Activated CD4-positive, CD25-positive, alpha-beta regulatory T cell treated with anti-CD3 and anti-CD28 coated beads, Interleukin-2, amount 50 U/mL, for 16 hours (primary cell): ENCODE data around the gene ADGRL2.

Source experiments
- DNase-seq: peaks from one replicate; pipeline ENCODE4 v3.0.0-alpha.2; 2020; ENCODE audit warnings: low read depth, low spot score

The ADGRL2 gene

DNA sequence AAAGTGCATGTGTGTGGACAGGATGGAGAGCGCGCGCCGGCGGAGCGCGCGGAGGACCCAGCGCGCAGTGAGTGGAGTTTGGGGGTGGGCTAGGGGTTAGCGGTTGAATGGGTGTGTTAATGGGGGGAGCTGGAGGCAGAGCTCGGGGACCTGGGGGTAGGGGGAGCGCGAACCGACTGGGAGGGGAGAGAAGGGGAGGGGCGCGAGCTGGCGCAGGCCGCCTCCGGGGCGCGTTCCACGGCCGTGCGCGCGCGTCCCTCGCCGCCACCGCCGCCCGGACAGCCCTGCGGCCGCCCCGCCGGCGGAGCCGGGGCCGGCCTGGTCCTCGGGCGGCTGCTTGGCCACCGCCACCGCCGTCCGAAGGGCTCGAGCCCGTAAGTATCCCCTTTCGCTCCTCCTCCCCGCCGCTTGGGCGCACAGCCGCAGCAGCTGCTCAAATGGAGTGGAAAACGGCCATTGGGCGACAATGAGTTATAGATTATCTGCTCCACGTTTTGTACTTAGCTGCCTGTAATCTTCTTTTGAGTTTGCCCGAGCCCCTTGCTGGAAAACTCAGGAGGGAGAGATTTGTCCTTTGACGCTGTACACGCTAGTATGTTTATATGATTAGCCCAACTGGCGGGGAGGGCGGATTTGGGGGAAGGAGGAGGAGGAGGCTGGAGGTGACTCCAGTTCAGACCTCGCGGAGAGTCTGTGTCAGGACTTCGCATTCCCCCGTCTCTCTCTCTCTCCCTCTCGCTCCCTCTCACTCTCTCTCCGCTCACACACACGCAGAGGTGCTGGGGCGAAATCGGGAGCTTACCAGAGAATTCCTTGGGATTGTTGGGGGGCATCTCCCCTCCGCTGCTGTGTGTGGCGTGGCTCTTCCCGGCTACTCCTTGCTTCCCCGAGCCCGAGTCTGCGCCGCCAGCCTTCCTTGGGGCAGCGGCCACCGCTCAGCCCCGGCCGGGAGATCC is at the start of gene ADGRL2:
ADGRL2 (plus strand) TSS at position 240 of the 956 bp plus-strand sequence. CDS start 36,051 bp downstream, outside the sequence.
- no peak for DNase-seq

DNA sequence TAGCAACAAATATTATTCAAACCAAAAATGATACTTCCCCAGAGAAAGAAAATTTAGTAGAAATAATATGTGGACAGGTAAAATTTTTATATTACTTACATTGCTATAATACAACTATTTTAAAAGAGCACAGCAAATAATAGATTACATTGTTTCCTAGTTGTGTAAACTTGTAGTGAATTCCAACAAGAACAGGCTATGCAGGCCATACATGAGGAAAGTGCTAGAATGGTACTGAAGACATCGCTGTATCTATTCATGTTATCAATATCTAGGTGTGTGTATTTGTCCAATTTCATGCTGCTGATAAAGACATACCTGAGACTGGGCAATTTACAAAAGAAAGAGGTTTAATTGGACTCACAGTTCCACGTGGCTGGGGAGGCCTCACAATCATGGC is 47.9 kb upstream of the ADGRL2 start:
- no peak for DNase-seq

DNA sequence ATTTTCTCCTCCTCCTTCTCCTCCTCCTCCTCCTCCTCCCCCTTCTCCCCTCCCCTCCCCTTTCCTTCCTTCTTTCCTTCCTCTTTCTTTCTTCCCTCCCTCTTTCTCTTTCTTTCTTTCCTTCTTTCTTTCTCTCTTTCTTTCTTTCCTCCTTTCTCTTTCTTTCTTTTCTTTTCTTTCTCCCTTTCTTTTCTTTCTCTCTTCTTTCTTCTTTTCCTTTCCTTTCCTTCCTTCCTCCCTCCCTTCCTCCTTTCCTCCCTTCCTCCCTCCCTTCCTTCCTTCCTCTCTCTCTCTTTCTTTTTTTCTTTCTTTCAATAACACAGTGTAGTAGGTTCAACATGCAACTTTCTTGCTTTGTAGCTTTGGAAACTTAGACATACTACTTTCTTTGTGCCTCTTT is 46.3 kb upstream of the ADGRL2 start:
- no peak for DNase-seq

DNA sequence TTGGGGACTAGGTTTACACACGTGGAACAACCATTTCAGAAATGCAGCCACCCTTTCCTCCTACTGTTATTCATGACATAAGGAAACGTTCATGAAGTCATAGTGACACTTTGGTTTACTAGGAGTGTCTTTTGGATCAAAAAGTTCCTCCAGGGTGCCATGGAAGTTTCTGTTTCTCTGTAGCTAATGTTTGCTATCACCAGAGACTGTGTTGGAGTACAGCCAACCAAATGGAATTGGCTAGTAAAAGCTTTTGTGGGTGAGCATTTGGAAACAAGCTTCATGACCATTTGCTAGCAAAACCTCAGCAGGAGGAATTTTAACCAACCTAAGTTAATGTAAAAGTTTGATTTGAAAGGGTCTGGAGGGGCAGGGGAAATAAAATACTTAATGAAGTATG is 43.9 kb upstream of the ADGRL2 start:
- DNase-seq: no peak

DNA sequence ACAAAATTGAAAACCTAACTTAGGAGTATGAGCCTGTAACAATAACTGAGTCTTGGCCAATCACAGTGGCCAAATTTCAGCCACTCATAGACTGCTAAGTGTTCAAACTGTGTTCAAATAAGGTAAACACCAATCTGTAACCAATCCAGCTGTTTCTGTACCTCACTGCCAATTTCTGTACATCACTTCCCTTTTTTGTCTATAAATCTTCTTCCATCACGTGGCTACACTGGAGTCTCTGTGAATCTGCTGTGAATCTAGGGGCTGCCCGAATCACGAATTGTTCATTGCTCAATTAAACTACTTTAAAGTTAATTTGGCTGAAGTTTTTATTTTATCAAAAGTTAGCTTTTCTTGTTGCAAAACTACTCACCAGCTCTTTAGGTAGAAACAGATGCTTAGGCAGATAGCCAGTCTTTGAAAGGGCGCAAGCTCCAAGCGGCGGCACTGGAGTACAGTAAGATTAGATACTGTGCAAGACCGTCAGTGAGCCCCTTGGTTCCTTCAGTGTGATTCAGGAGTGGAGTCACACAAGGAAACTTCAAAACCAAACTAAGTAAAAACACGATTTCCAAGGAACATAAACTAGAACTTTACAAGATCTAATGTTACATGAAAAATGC is 43.2 kb upstream of the ADGRL2 start:
- no peak for DNase-seq

DNA sequence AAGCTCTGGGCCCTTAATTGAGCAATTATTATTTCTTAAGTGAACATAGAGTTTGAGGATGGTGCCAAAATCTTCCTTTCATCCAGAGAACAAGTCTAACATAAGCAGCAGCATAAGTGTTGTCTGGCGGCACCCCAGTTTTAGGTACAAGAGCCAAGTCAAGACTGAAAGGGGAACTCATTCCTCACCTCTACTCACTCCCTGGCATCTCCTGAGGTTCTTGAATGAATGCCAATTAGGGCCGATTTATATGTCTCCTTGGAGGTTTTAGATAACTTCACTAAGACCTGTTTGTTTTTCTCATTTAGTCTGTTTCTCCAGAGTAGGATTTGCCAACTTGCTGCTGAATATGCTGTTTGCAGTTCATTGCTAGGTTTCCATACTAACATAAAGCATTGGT is 42.6 kb upstream of the ADGRL2 start:
- no peak for DNase-seq

DNA sequence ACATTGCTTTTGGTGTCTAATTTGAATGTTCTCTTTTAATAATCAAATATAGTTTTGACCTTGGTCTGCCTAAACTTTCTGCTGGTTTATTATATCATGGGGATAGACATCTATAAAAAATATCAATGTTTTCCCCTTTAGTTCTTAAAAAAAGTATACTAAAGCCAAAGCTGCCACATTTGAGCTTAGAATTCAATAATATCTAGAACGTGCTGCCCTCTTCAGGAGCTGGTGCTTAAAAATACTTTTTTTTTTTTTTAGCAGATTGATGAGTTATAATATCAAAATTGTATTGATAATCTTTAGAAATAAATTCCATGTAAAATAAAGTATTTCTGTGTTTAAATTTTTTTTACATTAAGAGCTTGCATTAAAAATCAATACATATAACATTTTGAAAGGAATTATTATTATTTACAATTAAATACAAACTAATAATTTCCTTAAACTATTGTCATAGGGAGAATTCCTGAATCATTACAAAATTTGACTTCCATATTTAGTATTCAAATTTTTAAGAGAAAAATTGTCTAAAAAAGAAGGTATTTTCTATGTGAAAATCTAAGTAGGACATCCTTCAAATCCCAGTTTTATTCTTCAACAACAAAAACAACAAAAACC is 40.1 kb upstream of the ADGRL2 start:
- no peak for DNase-seq

DNA sequence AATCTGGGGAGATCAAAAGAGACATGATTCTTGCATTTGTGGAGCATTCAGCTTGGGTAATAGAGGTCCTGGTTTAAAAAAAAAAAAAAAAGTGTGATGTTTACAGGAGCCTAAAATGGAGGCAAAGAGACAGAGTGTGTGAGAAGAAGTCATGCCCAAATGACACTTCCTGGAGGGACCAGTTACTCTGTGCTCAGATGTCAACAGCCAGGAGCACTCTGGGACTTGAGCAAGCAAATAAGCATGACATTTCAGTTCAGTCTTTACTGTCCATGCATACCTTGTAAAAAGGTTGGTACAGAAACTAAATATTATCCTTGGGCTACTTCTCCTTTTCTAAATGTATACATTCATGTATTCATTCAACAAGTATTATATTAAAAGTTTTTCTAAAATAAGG is 25.2 kb upstream of the ADGRL2 start:
- no peak for DNase-seq

DNA sequence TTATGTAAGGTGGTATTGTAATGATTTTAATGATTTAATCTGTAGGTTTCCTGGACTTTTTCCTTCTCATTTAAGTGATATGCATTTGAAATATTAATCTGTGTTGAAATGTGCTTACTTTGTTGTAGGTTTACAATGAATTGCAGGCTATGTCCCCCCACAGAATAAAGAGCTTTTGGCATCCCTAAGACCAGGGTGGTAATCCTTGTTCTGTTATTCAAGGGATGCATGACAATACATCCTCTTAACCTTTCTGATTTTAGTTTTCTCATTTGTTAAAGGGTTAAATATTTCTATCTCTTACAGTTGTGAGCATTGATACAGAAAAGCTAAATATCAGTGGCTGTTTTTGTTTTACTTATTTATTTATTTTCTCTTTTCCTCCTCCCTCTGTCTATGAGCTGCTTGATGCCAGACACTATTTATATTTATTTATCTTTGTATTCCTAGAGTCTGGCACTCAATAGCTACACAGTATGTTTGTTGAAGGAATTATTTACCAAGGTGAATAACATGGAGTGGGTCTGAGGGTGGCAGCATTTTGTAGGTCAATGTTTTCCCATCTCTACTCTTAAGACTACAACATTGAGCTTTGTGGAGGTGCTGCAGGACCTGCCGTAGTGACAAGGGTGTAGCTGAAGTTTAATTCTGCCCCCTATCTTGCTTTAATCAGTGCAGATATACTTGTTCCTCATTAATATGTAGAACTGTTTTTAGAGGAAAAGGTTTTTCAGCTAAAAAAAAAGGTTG is 19.9 kb upstream of the ADGRL2 start:
- no peak for DNase-seq

DNA sequence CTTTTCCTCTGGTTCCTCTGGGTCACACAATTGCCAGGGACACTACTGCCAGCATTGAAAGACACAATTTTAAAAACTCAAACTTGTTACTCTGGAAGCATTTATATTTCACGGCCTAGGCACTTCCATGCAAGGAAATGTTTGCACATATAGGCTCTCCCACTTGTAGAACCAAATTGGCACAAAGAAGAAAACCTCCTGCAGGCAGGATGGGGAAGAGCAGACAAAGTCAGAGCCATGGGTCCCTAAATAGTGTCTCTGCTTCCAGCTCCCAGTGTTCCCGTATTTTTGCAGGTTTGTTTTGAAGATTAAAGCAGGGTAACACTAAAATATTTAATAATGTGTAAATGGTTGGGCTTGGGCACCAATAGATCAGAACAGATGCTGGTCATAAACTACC is 19.0 kb upstream of the ADGRL2 start:
- no peak for DNase-seq

DNA sequence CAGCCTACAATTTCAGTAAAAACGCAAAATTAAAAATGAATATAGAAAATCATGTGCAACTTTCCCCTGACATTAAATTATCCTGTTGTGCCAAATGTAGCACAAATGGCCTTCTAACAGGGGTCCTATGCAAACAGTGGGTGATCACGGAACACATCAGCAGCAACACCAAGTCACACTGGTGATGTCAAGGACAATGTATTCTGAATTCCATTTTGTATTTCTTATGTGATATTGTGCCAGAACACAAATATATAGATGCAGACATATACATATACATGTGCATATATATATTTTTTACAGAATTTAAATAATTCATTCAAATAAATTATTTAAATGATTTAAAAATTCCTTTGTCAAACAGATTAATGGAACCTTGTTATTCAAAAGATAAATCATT is 8.6 kb upstream of the ADGRL2 start:
- no peak for DNase-seq

DNA sequence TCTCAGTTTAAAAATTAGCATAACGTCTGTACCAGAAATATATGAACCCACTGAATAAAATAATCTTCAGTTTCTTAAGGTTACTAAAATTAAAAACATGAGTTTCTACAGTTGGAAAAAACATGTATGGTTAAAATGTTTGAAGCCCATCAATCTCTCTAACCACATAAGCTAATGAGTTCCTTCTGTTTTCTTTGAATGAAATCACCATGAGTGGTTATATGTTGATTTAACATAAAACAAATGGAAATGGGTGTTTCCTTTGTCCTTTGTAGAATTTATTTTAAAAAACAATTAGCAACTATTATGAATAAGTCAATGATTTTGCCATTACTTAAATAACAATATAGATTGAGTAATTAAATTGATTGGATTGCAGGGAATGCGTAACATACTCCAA is 3.0 kb upstream of the ADGRL2 start:
- DNase-seq: no peak

DNA sequence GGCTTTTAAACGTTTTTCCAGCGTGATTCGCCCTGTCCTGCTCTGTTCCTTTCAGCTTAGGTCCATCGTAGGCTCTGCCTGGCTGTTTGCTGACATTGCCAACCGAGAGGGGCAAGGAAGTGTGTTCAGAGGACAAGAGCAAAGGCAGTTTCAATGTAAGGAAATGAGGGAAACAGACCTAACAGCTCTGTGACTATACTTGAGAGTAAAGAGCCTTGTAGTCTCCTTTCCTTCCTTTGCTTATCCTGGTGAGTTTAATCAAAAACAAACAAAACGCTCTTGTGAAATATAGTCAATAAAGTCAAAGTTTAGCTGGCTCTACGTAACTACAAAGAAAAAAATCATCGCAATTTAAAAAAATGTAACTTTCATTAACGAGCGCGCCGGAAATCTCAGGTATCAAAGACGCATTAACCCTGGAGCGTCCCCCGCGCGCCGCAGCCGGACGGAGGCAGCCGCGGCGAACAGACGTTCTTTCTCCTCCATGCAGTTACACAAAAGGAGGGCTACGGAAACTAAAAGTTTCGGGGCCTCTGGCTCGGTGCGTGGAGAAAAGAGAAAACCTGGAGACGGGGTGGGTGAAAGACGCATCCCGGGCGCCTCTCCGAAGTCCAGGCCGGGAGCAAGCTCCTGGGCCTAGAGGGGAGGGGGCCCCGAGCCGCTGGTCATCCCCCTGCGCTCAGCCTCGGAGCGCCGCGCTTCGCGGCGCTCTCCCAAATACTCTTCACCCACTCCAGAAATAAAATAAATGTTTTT is 617 bp upstream of the ADGRL2 start:
- DNase-seq: no peak

DNA sequence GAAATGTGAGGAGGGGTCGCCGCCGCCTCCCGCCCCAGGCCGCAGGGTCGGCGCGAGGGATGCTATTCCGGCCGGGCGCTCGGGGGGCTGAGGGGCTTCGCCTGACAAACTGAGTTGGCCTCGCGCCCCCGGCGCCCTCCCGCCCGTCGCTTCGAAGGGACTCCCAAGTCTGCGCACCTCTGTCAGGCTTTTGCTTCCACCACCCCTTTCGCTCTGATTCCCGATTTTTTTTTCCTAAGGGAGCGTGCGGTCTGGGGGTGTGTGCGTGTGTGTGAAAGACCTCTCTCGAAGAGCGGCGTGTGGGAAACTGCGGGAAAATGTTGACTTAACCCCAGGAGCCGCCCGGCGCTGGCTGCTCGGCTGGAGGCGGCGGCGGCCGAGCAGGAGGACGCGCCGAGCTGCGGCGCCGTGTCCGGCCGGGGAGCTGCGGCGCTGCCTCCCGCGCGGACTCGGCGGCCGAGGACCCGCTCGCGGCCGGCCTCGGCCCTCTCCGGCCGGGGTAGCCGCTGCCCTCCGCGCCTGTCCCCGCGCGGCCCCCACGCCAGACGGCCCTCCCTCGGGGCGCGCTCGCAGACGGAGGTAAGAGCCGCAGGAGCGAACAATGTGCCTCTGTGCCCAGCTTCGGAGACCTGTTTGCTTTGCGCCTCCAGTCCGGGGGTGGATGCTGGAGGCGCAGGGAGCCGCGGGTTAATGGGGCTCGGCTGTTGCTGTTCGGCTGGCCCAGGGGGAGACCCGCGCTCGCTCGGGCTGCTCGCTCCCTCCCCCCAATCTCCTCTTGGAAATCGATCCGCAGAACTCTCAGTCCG is 1.1 kb downstream of the ADGRL2 start:
- DNase-seq: no peak

DNA sequence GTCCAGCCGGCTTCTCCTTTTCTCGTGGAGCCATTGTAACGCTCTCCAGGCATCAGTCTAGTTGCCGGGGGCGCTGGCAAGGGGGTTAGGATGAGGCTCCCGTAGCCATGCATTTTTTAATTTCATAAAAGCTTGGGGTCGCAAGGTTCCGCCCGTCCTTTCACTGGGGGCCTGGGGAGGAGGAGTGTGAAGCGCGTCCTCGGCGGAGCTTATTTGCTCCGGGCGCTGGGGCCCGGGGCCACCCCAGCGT is 1.6 kb downstream of the ADGRL2 start:
- no peak for DNase-seq

DNA sequence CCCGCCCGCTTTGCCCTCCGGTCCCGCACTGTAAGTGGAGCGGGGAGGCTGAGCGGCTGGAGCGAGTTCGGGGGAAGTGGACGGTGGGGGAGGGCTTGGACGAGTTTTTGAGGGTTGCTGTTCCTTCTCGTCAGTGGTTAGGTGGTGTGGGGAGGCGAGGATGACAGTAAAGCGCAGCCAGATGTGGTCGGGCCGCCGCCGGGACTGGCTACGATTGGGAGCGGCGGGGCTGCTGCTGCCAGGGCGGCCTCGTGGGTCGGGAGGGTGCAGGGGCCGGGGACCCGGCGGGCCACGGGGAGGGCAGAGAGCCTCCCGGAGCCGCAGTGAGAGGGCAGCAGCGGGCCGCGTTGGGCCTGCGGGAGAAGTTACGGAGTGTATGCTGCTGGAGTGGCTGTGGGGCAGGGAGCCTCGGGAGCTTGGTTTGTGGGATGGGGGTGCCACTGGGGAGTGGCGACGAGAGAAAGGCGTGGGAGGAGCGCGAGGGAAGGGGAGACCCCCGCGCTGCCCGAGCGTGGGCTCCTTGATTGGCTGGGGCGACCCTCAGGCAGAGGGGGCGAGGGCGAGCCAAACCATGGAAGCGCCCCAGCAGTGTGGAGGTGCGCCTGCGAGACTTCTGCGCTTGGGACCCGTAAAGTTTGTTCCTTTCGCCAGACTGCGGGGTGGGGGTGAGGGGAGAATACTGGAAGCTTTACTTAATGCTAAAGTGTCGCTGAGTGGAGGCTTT is 2.1 kb downstream of the ADGRL2 start:
- no peak for DNase-seq

DNA sequence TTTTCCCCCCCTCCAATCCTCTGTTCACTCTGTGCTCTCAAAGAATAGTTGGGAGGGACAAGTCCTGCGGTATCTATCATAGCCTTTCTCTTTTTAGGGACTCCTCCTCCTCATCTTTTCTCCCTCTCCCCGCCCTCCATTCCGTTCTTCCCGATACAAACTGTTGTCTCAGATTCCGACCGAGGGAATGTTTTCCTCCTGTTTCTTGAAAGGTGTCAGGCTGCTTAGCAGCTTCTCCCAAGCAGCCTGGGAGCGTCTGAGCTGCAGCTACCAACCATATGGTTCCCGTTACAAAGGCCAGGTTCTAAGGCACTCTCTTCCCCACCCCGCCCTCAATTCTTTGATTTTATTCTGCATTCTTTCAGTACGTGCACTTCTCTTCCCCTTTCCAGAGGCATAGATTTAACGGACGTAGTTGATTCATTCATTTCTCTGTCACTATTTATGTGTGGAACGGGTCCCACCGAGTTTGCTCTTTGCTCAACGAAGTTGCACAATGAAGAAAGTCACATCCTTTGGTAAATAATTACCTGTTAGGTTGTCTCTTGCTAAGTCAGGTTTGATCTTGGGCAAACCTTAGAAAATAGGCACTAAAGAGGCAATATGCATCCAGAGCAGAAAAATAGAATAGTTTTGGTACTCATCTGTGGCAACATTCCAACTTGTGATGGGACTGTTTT is 2.8 kb downstream of the ADGRL2 start:
- DNase-seq: no peak

DNA sequence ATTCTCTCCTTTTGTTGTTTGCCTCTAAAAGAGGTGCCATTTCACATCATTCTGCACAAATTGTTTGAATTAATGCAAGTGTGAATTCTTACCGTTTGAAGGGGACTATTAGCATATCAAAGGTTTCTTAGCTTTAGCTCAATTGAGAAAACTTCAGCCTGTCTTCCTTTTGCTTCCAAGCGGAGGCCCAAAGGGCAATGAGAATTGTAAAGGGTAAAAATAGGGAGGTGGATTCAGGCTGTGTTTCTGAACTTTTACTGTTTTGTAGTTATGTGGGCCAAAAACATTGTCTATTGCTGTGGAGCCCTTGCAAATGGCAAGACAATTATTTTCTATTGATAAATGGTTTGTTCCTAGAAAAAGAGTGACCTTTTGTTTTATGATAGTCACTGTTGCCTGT is 3.6 kb downstream of the ADGRL2 start:
- DNase-seq: no peak
